T-helper 2 cell treated with Interferon-gamma antibody and Interleukin-4, amounts not matched to agents 100 ng/mL and 5 ng/mL, for 36 hours (primary cell): ENCODE data around the gene CEACAM16. TPM values are rescaled to one million over a fixed set of nuclear protein-coding genes. Genes with fewer than 3 reads are reported as not detected.

ENCODE experiments used
- intact Hi-C: fragments of 100-400 bp; cut with micrococcal nuclease; formaldehyde crosslinking; loops from one replicate; pipeline ENCODE4 v1.15.1; 2023
- total RNA-seq: library from RNA; stranded (reverse); gene quantifications from 2 replicates; pipeline ENCODE4 v1.2.3, GENCODE V29; 2022

CEACAM16 gene
- total RNA-seq, 1 donor from 2014 or later: not detected

DNA sequence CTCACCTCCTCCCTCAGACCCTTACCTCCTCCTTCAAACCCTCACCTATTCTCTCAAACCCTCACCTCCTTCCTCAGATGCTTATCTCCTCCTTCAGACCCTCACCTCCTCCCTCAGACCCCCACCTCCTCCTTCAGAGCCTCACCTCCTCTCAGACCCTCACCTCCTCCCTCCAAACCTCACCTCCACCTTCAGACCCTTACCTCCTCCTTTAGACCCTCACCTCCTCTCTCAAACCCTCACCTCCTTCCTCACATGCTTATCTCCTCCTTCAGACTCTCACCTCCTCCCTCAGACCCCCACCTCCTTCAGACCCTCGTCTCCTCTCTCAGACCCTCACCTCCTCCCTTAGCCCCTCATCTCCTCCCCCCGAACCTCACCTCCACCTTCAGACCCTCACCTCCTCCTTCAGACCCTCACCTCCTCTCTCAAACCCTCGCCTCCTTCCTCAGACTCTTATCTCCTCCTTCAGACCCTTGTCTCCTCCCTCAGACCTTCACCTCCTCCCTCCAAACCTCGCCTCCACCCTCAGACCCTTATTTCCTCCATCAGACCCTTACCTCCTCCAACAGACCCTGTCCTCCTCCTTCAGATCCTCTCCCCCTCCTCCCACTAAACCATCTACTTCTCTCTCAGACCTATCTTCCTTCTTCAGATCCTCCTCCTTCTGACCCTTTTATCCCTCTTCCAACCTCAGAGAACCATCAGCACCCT, 47.1 kb downstream of the CEACAM16 start:
- intact Hi-C loops: no loop called here

DNA sequence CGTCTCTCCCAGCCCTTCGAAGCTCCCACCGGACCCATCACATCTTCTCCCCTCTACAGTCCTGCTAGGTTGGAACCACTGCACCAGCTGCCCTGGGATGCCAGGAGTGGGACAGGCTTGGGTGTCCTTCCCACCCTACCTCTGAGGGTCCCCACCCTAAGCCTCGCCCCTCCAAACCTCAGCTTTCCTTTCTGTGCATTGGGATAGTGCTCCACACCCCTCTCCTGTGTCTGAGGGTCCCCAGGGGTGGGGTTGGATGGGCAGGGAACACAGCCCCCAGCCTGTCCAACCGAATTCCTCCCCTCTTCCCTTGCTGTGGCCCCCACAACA, 47.6 kb downstream of the CEACAM16 start:
- intact Hi-C loops: no loop called here

DNA sequence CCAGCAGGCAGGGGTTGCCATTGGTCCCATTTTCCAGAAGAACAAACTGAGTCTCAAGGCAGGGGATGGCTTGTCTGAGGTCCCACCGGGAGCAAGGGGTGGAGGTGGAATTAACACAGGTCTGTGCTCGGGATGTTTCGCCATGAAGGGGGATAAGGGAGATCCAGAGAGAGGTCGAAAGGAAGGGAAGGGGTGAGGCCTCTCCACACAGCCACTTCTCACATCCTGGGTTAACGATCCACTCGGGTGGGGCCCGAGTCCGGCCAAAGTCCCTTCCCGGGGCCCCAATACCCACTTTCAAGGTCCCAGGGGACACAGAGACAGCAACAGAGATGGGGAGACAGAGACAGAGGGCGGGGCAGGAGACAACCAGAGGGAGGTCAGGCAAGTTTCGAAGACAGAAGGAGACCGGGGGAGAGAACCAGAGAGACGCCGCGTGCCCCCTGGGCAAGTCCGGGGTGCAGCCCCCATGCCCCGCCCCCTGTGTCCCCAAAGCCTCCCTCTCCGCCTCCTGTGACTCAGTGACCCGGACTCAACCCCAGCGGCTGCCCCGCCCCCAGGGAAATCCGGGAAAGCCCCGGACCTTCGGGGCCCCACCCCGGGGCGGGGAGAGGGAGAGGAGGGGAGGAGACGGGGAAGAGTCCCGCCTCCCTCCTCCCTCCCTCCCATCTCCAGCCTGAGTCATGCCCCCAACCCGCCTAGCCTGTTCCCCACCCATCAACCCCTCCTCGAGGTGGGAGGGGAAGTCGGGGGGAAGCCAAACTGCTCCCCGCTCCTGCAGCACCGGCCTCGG, 48.2 kb downstream of the CEACAM16 start:
- intact Hi-C loops: loop anchor here (1.0 kb wide), 2 partner anchors 8 to 23 kb away; no protein-coding TSS in a partner anchor

DNA sequence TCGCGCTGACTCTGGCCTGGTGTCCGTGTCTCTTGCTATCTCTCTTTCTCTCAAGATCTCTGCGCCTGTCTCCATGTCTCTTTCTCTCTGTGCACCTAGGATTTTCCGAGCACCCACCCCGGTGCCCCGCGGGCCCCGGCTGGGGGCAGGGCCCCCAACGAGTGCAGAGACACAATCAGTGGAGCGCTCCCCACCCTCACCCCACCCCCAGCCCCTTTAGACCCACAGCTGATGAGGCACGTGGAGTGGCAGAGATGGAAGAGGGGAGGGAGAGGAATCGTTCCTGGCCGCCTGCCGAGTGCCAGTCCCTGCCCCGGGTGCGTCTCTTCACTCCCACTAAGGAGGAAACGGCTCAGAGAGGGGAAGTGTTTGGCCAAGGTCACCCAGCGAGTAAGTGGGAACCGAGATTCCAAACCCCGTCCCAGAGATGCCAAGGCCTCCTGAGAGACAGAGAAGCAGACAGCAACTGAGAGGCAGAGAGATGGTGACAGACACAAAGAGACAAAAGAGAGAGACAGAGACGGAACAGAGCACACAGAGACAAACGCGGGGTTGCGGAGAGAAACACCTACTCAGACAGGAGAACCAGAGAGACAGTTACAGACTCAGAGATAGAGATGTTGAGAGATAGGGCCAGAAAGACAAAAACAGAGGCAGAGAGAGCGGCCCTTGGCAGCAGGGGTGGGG, 48.9 kb downstream of the CEACAM16 start:
- intact Hi-C loops: loop anchor here (1.0 kb wide), 2 partner anchors 7 to 22 kb away; no protein-coding TSS in a partner anchor

DNA sequence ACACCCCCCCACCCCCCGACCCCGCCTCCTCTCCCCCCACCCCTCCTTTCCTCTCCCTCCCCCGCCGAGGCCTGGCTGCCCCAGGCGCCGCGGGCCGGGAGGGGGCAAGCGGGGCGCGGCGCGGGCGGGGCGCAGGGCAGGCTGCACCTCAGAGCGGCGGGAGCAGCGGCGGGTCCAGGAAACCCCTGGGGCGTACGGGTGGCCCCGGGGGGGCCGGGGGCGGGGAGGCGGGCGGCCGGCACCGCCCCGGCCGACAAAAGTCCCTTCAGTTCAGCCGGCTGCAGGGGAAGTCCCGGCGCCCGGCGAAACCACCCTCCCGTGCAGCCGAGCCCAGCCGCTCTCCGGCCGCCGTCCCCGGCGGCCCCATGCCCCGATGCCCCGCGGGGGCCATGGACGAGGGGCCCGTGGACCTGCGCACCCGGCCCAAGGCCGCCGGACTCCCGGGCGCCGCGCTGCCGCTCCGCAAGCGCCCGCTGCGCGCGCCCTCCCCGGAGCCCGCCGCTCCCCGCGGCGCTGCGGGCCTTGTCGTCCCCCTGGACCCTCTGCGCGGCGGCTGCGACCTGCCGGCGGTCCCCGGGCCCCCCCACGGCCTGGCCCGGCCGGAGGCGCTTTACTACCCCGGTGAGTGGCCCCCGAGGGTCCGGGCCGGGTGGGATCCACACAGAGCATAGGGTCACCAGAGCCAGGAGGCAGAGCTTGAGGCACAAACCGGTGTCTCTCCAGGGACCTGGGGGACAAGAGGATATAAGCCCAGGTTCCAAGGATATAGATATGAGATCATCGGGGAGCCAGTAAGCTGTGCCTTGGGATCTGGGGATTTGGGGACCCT, 49.7 kb downstream of the CEACAM16 start, which contains the start of gene BCL3:
TSS of gene BCL3 (plus strand) at position 283 of the 829 bp plus-strand sequence. CDS start at position 366, 83 bp downstream.
- intact Hi-C loops: no loop called here

DNA sequence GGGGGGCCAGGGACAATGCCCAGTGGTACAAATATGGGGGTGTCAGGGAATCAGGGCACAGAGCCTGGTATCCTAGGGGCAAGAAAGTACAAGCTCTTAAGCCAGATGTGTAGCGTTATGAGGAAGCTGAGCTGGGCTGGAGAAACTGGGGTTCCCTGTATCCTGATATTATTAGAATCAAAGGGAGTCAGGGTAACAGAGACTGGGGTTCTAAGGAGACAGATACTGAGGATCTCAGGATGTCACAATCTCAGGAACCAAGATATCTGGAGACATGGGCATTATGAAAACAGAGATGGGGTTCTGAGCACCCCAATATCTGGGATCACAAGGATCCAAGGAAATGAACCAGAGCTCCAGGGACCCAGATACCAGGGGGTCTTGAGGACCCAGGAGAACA, 50.3 kb downstream of the CEACAM16 start:
- intact Hi-C loops: no loop called here

DNA sequence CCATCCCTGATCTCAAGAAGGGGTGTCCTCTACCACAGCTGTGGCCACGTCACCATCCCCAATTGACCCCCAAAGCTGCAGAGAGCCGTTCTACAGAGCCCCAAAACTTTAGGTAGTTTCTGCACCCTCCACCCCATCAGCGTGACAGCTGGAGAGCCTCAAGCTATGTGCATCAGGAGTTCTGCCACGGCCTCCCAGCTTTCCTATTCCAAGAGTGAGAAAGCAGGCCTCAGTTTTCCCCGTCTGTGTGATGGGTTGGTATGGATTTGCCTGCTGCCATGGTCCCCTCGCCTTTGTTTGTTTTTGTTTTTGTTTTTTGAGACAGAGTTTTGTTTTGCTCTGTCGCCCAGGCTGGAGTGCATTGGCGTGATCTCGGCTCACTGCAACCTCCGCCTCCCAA, 51.0 kb downstream of the CEACAM16 start:
- intact Hi-C loops: loop anchor here (5.0 kb wide), 1 partner anchor 757 kb away; the partner anchor contains the start of gene VASP

DNA sequence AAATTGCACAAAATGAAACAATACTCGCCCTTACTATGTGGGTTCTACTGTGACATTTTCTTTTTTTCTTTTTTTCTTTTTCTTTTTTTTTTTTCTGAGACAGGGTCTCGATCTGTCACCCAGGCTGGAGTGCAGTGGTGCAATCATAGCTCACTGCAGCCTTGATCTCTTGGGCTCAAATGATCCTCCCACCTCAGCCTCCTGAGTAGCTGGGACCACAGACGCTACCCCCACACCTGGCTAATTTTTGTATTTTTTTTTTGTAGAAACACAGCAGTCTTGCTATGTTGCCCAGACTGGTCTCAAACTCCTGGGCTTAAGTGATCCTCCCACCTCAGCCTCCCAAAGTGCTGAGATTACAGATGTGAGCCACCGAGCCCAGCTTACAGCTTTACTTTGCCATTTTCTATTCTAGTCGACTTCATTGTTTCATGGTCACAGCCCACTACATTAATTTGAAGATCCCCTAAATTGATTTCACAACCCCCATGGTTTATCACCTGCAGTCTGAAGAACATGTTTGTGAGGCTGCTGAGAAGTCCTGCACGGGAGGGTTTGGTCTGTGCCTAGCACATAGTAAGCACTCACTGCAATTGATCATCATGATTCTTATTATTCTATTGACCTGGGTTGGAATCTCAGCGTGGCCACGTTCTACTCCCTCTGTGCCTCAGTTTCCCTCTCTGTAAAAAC, 53.3 kb downstream of the CEACAM16 start:
- intact Hi-C loops: loop anchor here (2.0 to 5.0 kb wide), 3 partner anchors 27 to 755 kb away; partner anchors contain the start of gene VASP

DNA sequence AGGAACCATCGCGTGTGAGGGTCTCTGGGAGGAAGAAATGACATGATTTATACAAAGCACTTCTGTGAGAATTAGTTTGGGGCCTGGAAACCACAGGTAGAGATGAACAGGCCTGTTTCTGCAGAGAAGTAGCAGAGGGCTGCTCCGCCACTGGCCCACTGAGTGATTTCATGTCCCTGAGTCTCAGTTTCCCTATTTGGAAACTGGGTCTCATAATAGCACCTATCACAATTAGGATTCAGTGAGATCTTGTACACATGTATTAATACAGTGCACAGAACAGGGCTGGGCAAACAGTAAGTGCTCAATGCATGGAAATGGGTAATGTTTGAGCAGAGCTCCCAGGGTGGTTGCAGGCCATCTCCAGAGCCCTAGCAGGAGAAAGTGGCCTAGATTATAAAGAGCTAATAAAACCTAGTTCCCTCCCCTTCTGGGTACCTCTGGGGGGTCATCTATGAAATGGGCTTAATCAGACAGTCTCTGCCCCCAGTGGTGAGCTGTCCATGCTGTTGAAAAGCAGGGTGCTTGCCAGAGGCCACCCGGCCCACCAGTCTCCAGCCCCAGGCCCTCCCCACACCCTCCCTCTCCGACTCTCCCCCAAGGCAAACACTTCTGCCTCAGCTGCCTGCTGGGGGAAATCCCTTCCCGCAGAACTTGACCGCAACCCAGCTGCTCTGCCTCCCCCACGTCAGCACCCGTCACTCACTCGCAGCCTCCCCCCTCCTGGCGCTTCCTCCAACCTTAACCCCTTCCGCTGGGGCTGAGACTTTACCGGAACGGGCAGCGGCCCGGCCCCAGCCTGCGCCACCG, 54.1 kb downstream of the CEACAM16 start:
- intact Hi-C loops: loop anchor here (1.0 to 5.0 kb wide), 5 partner anchors 17 to 754 kb away; partner anchors contain the start of gene VASP

DNA sequence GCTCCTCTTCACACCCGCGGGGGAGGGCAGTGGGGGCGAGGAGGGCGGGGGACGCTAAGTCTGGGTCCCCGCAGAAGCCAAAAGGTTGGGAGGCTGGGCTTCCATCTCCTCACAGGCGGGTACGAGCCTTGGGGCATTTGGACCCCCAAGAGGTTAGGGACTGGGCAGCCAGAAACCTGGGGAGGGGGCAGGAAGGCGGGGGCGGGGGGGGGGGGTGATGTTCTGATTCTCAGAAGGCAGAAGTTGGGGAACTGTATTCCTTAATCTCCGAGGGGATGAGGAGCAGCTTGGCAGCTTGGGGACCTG, 54.6 kb downstream of the CEACAM16 start:
- intact Hi-C loops: loop anchor here (1.0 to 5.0 kb wide), 5 partner anchors 17 to 754 kb away; partner anchors contain the start of gene VASP

DNA sequence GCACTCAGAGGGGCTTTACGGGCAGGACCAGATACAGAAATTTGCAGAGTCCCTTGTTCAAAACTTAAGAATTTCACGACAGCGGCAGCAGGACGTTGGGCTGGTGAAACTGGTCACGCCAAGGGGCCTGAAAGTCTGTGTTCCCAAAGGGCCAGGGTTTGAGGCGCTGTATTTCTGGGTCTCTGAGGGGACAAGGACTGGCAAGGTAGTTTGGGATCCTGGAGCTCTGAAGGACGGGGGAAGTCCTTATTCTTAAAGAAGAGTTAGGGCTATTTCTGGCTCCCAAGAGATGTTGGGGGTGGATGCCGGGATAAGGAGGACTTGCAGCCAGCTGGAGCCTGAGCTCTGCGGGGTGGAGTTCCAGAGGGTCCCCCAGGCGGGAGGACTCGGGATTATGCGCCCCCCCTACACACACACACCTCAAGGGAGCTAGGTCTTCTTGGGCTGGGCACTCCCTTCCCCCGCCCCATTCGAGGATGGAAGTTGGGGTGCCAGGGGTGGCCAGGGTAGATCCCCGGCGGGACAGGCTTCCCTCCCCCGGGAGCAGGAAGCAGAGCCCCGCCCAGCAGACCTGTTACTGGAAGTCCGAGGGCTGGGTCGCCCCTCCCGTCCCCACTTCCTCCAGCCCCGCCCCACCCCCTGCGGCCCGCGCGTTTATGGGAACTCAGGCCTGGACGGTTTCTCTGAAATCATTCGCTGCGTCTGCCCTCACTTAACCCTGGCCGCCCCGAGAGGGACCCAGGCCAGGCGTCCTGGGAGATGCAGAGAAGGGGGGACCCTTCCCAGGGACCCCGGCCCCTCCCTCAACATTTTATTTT, 55.2 kb downstream of the CEACAM16 start:
- intact Hi-C loops: loop anchor here (1.0 to 5.0 kb wide), 5 partner anchors 16 to 753 kb away; partner anchors contain the start of gene VASP

DNA sequence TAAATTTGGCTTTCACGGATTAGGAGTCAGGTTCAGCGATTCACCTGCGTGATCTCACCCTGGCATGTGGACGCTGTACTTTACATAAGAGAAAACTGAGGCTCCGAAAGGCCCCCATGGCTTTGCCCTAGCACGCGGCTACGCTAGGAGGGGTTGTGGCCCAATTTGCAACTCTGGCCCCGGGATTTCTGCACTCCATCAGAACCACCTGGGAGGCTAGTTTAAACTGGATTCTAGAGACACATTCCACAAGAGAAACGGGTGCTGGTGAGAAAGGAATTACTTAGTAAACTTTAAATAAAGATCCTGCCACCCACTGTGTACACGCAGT, 55.8 kb downstream of the CEACAM16 start:
- intact Hi-C loops: loop anchor here (1.0 to 5.0 kb wide), 2 partner anchors 7 to 753 kb away; partner anchors contain the start of gene VASP

DNA sequence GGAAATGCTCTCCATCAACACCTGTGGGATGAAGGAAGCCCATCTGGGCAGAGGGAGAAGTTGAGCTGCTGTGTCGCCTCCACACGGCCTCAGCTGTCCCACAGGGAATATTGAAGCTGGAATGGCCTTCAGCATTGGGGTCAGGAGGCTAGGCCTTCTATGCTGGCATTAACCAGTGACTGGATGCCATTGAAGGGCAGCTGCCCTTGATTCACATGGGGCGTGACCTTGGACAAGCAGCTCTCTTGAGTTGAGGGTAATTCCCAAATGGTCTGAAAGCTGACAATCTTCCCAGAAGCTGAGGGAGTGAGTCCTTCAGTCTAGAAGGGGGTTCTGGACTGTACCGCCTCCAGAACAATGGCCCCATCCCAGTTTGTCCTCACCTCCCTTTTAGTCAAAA, 56.3 kb downstream of the CEACAM16 start:
- intact Hi-C loops: loop anchor here (1.0 kb wide), 1 partner anchor 8 kb away; no protein-coding TSS in a partner anchor

DNA sequence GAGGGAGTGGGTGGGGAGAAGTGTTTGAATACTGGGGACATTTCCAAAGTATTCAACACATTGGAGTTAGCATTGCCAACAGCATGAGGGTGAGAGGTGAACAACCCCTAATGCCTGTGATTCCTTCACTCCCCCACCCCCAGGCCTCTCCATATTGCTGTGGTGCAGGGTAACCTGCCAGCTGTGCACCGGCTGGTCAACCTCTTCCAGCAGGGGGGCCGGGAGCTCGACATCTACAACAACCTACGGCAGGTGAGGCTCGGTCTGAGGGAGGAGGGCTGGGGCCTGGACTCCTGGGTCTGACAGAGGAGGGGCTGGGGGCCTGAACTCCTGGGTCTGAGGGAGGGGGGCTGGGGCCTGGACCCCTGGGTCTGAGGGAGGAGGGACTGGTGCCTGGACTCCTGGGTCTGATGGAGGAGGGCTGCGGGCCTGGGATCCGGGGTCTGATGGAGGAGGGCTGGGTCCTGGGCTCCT, 57.2 kb downstream of the CEACAM16 start:
- intact Hi-C loops: no loop called here

DNA sequence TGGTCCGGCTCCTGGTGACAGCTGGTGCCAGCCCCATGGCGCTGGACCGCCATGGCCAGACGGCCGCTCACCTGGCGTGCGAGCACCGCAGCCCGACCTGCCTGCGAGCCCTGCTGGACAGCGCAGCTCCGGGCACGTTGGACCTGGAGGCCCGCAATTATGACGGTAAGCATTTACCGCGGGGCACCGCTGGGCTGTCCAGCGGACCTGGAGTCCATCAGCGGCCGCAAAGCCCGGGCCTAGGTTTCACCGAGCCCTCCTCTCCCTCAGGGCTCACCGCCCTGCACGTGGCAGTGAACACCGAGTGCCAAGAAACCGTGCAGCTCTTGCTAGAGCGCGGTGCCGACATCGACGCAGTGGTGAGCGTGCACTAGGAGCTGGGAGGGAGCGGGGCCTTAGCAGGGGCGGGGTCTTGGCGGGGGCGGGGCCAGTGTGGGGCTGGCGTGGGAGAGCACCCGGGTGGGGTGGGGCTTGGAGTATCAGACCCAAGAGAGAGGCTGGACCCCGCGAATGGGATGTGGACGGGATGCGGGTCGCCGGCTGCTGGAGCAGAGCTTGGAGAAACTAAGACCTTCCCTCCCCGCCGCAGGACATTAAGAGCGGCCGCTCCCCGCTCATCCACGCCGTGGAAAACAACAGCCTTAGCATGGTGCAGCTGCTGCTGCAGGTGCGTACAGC, 58.2 kb downstream of the CEACAM16 start:
- intact Hi-C loops: no loop called here

DNA sequence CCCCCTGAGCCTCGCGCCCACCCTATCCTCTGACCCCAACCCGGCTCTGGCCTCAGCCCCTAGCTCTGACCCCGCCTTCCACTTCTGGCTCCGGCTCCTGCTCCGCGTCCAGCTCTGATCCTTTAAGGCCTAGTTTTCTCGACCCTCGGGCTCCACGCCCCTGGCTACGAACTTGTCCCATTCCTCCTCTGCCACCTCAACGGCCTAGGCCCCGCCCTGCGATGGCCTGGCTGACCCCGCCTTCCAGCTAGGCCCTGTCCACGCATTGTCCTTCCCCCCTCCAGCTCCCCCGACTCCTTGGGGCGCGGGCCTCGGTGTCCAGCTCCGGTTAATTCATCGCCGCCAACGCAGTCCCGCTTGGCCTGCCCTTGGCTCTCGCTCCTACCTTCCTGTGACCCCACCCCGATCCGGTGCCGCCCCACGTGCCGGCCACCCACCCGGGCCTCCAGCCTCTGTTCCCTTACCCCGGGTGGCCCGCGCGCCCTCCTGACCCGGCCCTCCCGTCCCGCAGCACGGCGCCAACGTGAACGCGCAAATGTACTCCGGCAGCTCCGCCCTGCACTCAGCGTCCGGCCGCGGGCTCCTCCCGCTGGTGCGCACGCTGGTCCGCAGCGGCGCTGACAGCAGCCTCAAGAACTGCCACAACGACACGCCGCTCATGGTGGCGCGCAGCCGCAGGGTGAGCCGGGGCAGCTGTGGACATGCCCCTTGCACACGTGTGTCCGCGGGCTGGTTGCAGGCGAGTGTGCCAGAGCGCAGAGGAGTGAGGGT, 59.0 kb downstream of the CEACAM16 start:
- intact Hi-C loops: no loop called here

DNA sequence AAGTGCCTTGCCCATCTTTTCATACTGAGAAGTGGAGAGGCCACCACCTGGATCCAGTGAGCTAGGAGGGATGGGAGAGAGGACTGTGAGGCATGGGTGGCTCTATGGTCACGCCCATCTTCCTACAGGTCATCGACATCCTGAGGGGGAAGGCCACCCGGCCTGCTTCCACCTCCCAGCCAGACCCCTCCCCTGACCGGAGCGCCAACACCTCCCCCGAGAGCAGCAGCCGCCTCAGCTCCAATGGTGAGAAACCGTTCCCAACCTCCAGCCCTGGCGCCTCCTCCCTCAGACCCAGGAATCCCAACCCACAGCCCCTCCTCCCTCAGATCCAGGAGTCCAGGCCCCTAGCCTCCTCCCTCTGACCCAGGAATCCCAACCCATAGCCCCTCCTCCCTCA, 59.6 kb downstream of the CEACAM16 start:
- intact Hi-C loops: no loop called here
